ENCODE measurements around the gene TLK2.
"Not testable (repeated sequence)": the region's sequence is repeated elsewhere in the genome, so short reads cannot be mapped to it uniquely, and the experiment has no call there.

The TLK2 gene

GRCh38 chr17:62560971-62561370, 82.3 kb downstream of the TLK2 start:
- not testable (repeated sequence) for H3K27ac ChIP-seq (ENCODE audit: low read length); H3K9me3 ChIP-seq (ENCODE audit: insufficient read depth, low read length, severe bottlenecking); H3K9ac ChIP-seq (ENCODE audit: low read depth, low read length); H3K4me2 ChIP-seq (ENCODE audit: insufficient read depth, low read length); H3K4me1 ChIP-seq (ENCODE audit: insufficient read depth, low read length); ATAC-seq (ENCODE audit: insufficient read depth, low read depth); H3K27me3 ChIP-seq (ENCODE audit: insufficient read depth, low read length, poor library complexity); DNase-seq; H4K20me1 ChIP-seq (ENCODE audit: insufficient read depth, low read length); H3K4me3 ChIP-seq (ENCODE audit: low read depth in 1 of 2, low read length in 2 of 2); H2AFZ ChIP-seq (ENCODE audit: low read depth, low read length); H3K79me2 ChIP-seq (ENCODE audit: insufficient read depth, low read length)
- peaks cover 41% of the 10 kb centered on the region for H3K36me3 ChIP-seq (ENCODE audit: insufficient read depth, low read length)

- H3K36me3 ChIP-seq (ENCODE audit: insufficient read depth, low read length): peaks cover 57% of the 10 kb centered on the region
- no peak overlapping the region for H2AFZ ChIP-seq (ENCODE audit: low read depth, low read length)
- H3K27me3 ChIP-seq (ENCODE audit: insufficient read depth, low read length, poor library complexity): no peaks in the 10 kb centered on the region
- no peaks in the 10 kb centered on the region for H3K79me2 ChIP-seq (ENCODE audit: insufficient read depth, low read length)
- no peak overlapping the region for H3K9ac ChIP-seq (ENCODE audit: low read depth, low read length)
- no peaks in the 10 kb centered on the region for H3K9me3 ChIP-seq (ENCODE audit: insufficient read depth, low read length, severe bottlenecking)
- H4K20me1 ChIP-seq (ENCODE audit: insufficient read depth, low read length): no peaks in the 10 kb centered on the region; the same call in 1 of the 2 replicates
- H3K4me3 ChIP-seq (ENCODE audit: low read depth in 1 of 2, low read length in 2 of 2): no peak overlapping the region
- no peak overlapping the region for H3K4me2 ChIP-seq (ENCODE audit: insufficient read depth, low read length)
- TF ChIP-seq EZH2 (IDR thresholded peaks at IDR 0.05; ENCODE audit: borderline replicate concordance, low read depth, low read length, severe bottlenecking) (no peak), CTCF (IDR thresholded peaks at IDR 0.05; ENCODE audit: borderline replicate concordance, extremely low read depth, low read length, poor library complexity, severe bottlenecking) (no peak)
- DNase-seq: no peak
- ATAC-seq (ENCODE audit: insufficient read depth, low read depth): no peak
- H3K4me1 ChIP-seq (ENCODE audit: insufficient read depth, low read length): no peaks in the 10 kb centered on the region
- H3K27ac ChIP-seq (ENCODE audit: low read length): no peak overlapping the region
Measured at GRCh38 chr17:62562656-62563055, 84.0 kb downstream of the TLK2 start.

GRCh38 chr17:62565817-62566216, 87.2 kb downstream of the TLK2 start:
- TF ChIP-seq EZH2 (IDR thresholded peaks at IDR 0.05; ENCODE audit: borderline replicate concordance, low read depth, low read length, severe bottlenecking) (no peak), CTCF (IDR thresholded peaks at IDR 0.05; ENCODE audit: borderline replicate concordance, extremely low read depth, low read length, poor library complexity, severe bottlenecking) (no peak)
- no peaks in the 10 kb centered on the region for H3K4me1 ChIP-seq (ENCODE audit: insufficient read depth, low read length)
- H3K9me3 ChIP-seq (ENCODE audit: insufficient read depth, low read length, severe bottlenecking): no peaks in the 10 kb centered on the region
- peaks cover 64% of the 10 kb centered on the region for H3K36me3 ChIP-seq (ENCODE audit: insufficient read depth, low read length)
- H2AFZ ChIP-seq (ENCODE audit: low read depth, low read length): no peak overlapping the region
- no peak for ATAC-seq (ENCODE audit: insufficient read depth, low read depth)
- no peaks in the 10 kb centered on the region; the same call in 1 of the 2 replicates for H4K20me1 ChIP-seq (ENCODE audit: insufficient read depth, low read length)
- no peak overlapping the region for H3K27ac ChIP-seq (ENCODE audit: low read length)
- no peak overlapping the region for H3K4me3 ChIP-seq (ENCODE audit: low read depth in 1 of 2, low read length in 2 of 2)
- no peaks in the 10 kb centered on the region for H3K79me2 ChIP-seq (ENCODE audit: insufficient read depth, low read length)
- no peak overlapping the region for H3K4me2 ChIP-seq (ENCODE audit: insufficient read depth, low read length)
- H3K9ac ChIP-seq (ENCODE audit: low read depth, low read length): no peak overlapping the region
- H3K27me3 ChIP-seq (ENCODE audit: insufficient read depth, low read length, poor library complexity): no peaks in the 10 kb centered on the region
- no peak for DNase-seq

GRCh38 chr17:62566996-62567578, 88.5 kb downstream of the TLK2 start:
- Histone ChIP-seq H3K9me3 (ENCODE audit: insufficient read depth, low read length, severe bottlenecking) (no peaks in the 10 kb centered on the region), H3K27ac (ENCODE audit: low read length) (no peak overlapping the region), H3K4me2 (ENCODE audit: insufficient read depth, low read length) (no peak overlapping the region), H4K20me1 (ENCODE audit: insufficient read depth, low read length) (no peaks in the 10 kb centered on the region; the same call in none of the 2 replicates), H2AFZ (ENCODE audit: low read depth, low read length) (no peak overlapping the region), H3K4me1 (ENCODE audit: insufficient read depth, low read length) (no peaks in the 10 kb centered on the region), H3K9ac (ENCODE audit: low read depth, low read length) (no peak overlapping the region), H3K27me3 (ENCODE audit: insufficient read depth, low read length, poor library complexity) (no peaks in the 10 kb centered on the region), H3K79me2 (ENCODE audit: insufficient read depth, low read length) (peaks cover 3% of the 10 kb centered on the region; the same call in 1 of the 2 replicates), H3K4me3 (ENCODE audit: low read depth in 1 of 2, low read length in 2 of 2) (no peak overlapping the region), H3K36me3 (ENCODE audit: insufficient read depth, low read length) (peaks cover 59% of the 10 kb centered on the region)
- DNase-seq: no peak
- TF ChIP-seq CTCF (IDR thresholded peaks at IDR 0.05; ENCODE audit: borderline replicate concordance, extremely low read depth, low read length, poor library complexity, severe bottlenecking): no peak
- TF ChIP-seq EZH2 (IDR thresholded peaks at IDR 0.05; ENCODE audit: borderline replicate concordance, low read depth, low read length, severe bottlenecking): no peak
- ATAC-seq (ENCODE audit: insufficient read depth, low read depth): no peak
